ENCODE data around the gene MAD1L1. TPM values are rescaled to one million over a fixed set of nuclear protein-coding genes. Genes with fewer than 3 reads are reported as not detected.

The MAD1L1 gene
- total and polyA plus RNA-seq, 2 of the 13 experiments (the other 11 are each of a cell fraction or from before 2014, with no cell fraction given): 17.4 to 64.7 TPM

DNA sequence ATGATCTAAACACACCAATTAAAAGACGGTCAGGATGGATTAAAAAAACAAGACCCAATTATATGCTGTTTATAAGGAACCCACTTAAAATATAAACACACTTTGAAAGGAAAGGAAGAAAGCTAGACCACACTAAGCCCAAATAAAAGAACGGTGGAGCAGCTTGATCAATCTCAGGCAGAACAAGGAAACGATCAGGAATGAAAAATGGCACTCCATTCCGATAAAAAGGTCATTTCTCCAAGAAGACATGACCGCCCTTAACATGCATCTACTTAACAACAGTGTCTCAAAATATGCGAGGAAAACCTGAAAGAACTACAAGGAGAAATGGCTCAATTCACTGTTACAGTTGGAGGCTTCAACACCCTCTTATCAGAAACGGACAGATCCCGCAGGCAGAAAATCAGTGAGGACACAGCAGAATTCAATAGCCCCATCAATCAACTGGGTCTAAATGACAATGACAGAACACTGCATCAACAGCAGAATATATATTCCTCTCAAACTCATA is 210.0 kb downstream of the MAD1L1 start (continued):
- TF ChIP-seq, protein P1, sequence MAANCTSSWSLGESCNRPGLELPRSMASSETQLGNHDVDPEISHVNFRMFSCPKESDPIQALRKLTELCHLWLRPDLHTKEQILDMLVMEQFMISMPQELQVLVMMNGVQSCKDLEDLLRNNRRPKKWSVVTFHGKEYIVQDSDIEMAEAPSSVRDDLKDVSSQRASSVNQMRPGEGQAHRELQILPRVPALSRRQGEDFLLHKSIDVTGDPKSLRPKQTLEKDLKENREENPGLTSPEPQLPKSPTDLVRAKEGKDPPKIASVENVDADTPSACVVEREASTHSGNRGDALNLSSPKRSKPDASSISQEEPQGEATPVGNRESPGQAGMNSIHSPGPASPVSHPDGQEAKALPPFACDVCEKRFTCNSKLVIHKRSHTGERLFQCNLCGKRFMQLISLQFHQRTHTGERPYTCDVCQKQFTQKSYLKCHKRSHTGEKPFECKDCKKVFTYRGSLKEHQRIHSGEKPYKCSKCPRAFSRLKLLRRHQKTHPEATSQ (CRISPR knock-in tag; IDR thresholded peaks at IDR 0.05; ENCODE audit: borderline replicate concordance): no peak
- TF ChIP-seq CCDC6 (CRISPR knock-in tag; IDR thresholded peaks at IDR 0.05) (no peak), ZSCAN31 (CRISPR knock-in tag; IDR thresholded peaks at IDR 0.05; ENCODE audit: low read depth) (no peak)
- TF ChIP-seq, protein P2, sequence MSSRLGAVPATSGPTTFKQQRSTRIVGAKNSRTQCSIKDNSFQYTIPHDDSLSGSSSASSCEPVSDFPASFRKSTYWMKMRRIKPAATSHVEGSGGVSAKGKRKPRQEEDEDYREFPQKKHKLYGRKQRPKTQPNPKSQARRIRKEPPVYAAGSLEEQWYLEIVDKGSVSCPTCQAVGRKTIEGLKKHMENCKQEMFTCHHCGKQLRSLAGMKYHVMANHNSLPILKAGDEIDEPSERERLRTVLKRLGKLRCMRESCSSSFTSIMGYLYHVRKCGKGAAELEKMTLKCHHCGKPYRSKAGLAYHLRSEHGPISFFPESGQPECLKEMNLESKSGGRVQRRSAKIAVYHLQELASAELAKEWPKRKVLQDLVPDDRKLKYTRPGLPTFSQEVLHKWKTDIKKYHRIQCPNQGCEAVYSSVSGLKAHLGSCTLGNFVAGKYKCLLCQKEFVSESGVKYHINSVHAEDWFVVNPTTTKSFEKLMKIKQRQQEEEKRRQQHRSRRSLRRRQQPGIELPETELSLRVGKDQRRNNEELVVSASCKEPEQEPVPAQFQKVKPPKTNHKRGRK (CRISPR knock-in tag; IDR thresholded peaks at IDR 0.05): no peak
- TF ChIP-seq, protein P3, sequence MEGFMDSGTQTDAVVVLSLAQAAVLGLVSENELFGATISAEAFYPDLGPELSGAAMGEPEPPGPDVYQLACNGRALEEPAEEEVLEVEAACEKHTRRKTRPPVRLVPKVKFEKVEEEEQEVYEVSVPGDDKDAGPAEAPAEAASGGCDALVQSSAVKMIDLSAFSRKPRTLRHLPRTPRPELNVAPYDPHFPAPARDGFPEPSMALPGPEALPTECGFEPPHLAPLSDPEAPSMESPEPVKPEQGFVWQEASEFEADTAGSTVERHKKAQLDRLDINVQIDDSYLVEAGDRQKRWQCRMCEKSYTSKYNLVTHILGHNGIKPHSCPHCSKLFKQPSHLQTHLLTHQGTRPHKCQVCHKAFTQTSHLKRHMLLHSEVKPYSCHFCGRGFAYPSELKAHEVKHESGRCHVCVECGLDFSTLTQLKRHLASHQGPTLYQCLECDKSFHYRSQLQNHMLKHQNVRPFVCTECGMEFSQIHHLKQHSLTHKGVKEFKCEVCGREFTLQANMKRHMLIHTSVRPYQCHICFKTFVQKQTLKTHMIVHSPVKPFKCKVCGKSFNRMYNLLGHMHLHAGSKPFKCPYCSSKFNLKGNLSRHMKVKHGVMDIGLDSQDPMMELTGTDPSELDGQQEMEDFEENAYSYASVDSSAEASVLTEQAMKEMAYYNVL (CRISPR knock-in tag; IDR thresholded peaks at IDR 0.05; ENCODE audit: borderline replicate concordance): no peak

DNA sequence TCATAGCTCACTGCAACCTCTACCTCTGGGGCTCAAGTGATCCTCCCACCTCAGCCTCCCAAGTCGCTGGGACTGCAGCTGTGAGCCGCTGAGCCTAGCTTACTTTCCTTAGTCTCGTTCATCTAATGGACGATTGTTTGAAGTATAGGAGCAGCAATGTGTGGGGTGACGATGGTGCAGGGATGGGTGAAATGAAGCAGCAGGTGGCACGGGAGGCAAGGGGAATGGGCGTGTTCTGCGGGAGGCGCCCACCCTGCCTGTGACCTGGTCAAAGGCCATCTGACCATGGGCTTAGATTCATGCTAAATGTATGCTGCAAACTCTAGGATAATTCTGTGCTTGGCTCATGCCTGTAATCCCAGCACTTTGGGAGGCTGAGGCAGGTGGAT is 210.7 kb downstream of the MAD1L1 start:
- ChIA-PET CTCF (ENCODE audit: low intra/inter-chr PET ratio, low total read pairs) (no interaction called here), POLR2A (no interaction called here)
- WGBS (ENCODE audit: low lambda C conversion rate): 99% methylated on average over 9 of the region's 9 CpGs
- peaks cover under 1 to 1% of the 10 kb centered on the region in 2 experiments; a peak in 3 of 5 replicates for H3K36me3 ChIP-seq (replicated peaks in 1 of 2; ENCODE audit: control insufficient read depth in 1 of 2, insufficient read depth in 2 of 2, low read length in 2 of 2)
- H3K79me2 ChIP-seq (ENCODE audit: insufficient read depth, low read length): peaks cover 15% of the 10 kb centered on the region
- no peak overlapping the region for H3K9ac ChIP-seq (ENCODE audit: insufficient read depth, low read depth, low read length)
- H3K27ac ChIP-seq (ENCODE audit: extremely low read length, insufficient read depth, low read length): no peak overlapping the region
- no peak for DNase-seq (ENCODE audit: low spot score)
- H3K4me3 ChIP-seq (replicated peaks in 1 of 3; ENCODE audit: insufficient read depth in 1 of 3, low read depth in 2 of 3, low read length in 3 of 3): no peak overlapping the region
- BruUV-seq (replicated peaks): no TSS peak
- in situ Hi-C loops (cut with HindIII; ENCODE audit: extremely low pct_ligation_motif_present, low pct_unique_long_range_greater_than_20kb) (no loop called here), intact Hi-C loops (cut with micrococcal nuclease; ENCODE audit: unreplicated experiment) (no loop called here)
- H3K4me1 ChIP-seq (ENCODE audit: insufficient read depth, low read length): peaks cover 32% of the 10 kb centered on the region
- no peaks in the 10 kb centered on the region for H4K20me1 ChIP-seq (ENCODE audit: insufficient read depth, low read length)
- no peak for FAIRE-seq
- H3K4me2 ChIP-seq (ENCODE audit: low read depth, low read length): no peak overlapping the region
- H2AFZ ChIP-seq (ENCODE audit: low read length): no peak overlapping the region
- H3K9me3 ChIP-seq (ENCODE audit: low read length): peaks cover 25% of the 10 kb centered on the region
- ATAC-seq: no peak
- no peaks in the 10 kb centered on the region for H3K27me3 ChIP-seq (ENCODE audit: control insufficient read depth in 1 of 2, insufficient read depth in 2 of 2, low read length in 2 of 2)
- TF ChIP-seq GLI4 (CRISPR knock-in tag; IDR thresholded peaks at IDR 0.05; ENCODE audit: borderline replicate concordance): no peak
- TF ChIP-seq, protein P4, sequence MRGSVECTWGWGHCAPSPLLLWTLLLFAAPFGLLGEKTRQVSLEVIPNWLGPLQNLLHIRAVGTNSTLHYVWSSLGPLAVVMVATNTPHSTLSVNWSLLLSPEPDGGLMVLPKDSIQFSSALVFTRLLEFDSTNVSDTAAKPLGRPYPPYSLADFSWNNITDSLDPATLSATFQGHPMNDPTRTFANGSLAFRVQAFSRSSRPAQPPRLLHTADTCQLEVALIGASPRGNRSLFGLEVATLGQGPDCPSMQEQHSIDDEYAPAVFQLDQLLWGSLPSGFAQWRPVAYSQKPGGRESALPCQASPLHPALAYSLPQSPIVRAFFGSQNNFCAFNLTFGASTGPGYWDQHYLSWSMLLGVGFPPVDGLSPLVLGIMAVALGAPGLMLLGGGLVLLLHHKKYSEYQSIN (CRISPR knock-in tag; IDR thresholded peaks at IDR 0.05; ENCODE audit: borderline replicate concordance): no peak
- TF ChIP-seq, protein P5, sequence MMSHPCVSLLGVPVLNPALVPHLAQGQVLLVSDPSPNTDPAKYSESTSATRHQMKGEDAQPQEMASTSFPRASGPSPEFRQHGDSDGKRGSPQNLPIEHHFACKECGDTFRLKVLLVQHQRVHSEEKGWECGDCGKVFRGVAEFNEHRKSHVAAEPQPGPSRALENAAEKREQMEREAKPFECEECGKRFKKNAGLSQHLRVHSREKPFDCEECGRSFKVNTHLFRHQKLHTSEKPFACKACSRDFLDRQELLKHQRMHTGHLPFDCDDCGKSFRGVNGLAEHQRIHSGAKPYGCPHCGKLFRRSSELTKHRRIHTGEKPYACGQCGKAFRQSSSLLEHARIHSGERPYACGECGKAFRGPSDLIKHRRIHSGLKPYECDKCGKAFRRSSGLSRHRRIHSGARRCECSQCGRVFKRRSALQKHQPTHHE (CRISPR knock-in tag; IDR thresholded peaks at IDR 0.05; ENCODE audit: borderline replicate concordance): no peak
- TF ChIP-seq ZNF382 (CRISPR knock-in tag; IDR thresholded peaks at IDR 0.05; ENCODE audit: borderline replicate concordance): no peak
- no peak for TF ChIP-seq YEATS4 (CRISPR knock-in tag; IDR thresholded peaks at IDR 0.05; ENCODE audit: borderline replicate concordance)
- no peak for TF ChIP-seq ZNF652 (CRISPR knock-in tag; IDR thresholded peaks at IDR 0.05; ENCODE audit: borderline replicate concordance, low read depth)
- TF ChIP-seq GATAD1 (CRISPR knock-in tag; IDR thresholded peaks at IDR 0.05): no peak
- no peak for TF ChIP-seq GPN1 (CRISPR knock-in tag; IDR thresholded peaks at IDR 0.05; ENCODE audit: borderline replicate concordance)

Measured in HepG2 (cell line).